ENCODE data around the gene ANKRD29. TPM values are rescaled to one million over a fixed set of nuclear protein-coding genes. Genes with fewer than 3 reads are reported as not detected.

ANKRD29 gene
- total and polyA plus RNA-seq, 3 donors from 2014 or later: 9.1 to 23.5 (median 17.5) TPM

DNA sequence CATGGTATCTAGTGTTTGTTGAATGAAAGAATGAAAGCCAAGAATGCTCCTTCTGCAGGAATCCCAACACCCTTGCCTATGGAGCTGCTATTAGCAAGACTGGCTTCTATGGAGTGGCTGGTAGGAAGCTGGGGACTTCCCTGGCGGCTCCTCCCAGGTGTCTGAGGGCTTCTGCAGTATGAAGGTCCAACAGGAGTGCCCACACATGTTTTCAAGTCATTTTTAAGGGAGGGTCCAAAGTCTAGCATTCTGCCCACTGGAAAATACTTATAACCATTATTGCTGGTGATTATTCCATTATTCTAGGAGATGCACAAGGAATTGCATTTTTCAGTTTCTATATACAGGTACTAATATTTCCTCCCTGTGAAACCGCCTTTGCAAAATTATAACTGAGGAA lies 54.5 kb downstream of the ANKRD29 start:
- 93 to 98% methylated on average over 2 of the region's 2 CpGs for WGBS, 2 donors
- intact Hi-C loops (cut with DNase I; ENCODE audit: low total_unique reads): no loop called here
- Histone ChIP-seq H3K27ac (no peak overlapping the region), H3K4me1 (peaks cover 16% of the 10 kb centered on the region), H3K4me3 (no peak overlapping the region), H3K9me3 (no peaks in the 10 kb centered on the region), H3K27me3 (no peaks in the 10 kb centered on the region), H3K36me3 (ENCODE audit: low read depth, missing control alignments) (no peaks in the 10 kb centered on the region)
- TF ChIP-seq POLR2A (IDR thresholded peaks at IDR 0.05): no peak
- TF ChIP-seq, protein P1, sequence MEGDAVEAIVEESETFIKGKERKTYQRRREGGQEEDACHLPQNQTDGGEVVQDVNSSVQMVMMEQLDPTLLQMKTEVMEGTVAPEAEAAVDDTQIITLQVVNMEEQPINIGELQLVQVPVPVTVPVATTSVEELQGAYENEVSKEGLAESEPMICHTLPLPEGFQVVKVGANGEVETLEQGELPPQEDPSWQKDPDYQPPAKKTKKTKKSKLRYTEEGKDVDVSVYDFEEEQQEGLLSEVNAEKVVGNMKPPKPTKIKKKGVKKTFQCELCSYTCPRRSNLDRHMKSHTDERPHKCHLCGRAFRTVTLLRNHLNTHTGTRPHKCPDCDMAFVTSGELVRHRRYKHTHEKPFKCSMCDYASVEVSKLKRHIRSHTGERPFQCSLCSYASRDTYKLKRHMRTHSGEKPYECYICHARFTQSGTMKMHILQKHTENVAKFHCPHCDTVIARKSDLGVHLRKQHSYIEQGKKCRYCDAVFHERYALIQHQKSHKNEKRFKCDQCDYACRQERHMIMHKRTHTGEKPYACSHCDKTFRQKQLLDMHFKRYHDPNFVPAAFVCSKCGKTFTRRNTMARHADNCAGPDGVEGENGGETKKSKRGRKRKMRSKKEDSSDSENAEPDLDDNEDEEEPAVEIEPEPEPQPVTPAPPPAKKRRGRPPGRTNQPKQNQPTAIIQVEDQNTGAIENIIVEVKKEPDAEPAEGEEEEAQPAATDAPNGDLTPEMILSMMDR (IDR thresholded peaks at IDR 0.05): no peak
- no peak for DNase-seq

DNA sequence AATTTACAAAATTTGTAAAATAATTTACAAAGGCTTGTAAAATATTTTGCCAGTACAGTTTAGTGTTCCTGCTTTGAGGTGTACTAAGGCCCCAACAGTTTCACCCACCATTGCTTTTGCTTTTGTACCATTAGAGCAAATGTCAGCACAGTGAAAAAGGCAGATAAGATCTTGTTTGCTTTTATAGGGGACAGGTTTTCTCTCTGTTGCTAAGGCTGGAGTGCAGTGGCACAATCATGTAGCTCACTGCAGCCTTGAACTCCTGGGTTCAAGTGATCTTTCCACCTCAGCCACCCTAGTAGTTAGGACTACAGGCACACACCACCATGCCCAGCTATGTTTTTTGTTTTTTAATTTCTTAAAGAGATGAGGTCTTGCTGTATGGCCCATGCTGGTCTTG lies 56.8 kb downstream of the ANKRD29 start:
- no peak for TF ChIP-seq POLR2A (IDR thresholded peaks at IDR 0.05)
- TF ChIP-seq, protein P1 (IDR thresholded peaks at IDR 0.05): no peak
- no peaks in the 10 kb centered on the region for H3K27me3 ChIP-seq
- no peak overlapping the region for H3K4me3 ChIP-seq
- intact Hi-C loops (cut with DNase I; ENCODE audit: low total_unique reads): no loop called here
- H3K4me1 ChIP-seq: no peaks in the 10 kb centered on the region
- no peaks in the 10 kb centered on the region for H3K9me3 ChIP-seq
- H3K27ac ChIP-seq: no peak overlapping the region
- no peaks in the 10 kb centered on the region for H3K36me3 ChIP-seq (ENCODE audit: low read depth, missing control alignments)
- no peak for DNase-seq

DNA sequence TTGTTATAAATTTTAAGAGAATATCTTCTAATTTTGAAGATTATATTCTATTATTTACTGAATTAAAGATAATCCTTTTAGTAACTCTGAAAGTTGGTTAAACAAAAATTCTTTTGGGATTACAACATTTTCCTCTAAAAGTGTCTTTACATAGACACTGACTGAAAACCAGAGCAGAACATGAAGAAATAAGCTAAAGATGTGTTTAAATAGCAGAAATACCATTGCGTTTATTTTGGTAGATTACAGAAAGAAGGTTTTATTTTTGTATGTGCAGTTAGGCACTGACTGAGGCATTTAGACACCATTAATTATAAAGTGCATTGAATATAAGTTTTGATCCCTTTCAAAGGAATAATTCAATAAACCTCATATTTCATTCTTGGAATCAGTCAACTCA lies 62.9 kb downstream of the ANKRD29 start:
- intact Hi-C loops (cut with DNase I; ENCODE audit: low total_unique reads): no loop called here

DNA sequence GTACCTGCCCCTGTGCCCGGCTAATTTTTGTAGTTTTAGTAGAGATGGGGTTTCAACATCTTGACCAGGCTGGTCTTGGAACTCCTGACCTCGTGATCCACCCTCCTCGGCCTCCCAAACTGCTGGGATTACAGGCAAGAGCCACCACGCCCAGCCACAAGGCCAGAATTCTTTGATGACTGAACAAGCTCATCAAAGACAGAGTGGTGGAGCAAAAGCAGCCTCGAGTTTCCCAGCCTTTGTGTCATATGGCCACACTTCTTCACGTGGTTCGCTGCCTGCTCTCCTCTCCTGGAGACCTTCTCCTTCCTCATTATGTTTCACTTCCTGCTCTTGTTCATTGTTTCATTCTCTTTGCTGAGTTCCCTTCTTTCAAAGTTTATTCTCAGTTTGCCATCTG lies 66.5 kb downstream of the ANKRD29 start:
- no peak overlapping the region for H3K4me3 ChIP-seq
- H3K27me3 ChIP-seq: no peaks in the 10 kb centered on the region
- 68 to 85% methylated on average over 7 of the region's 7 CpGs for WGBS, 2 donors
- no peaks in the 10 kb centered on the region for H3K36me3 ChIP-seq (ENCODE audit: low read depth, missing control alignments)
- no peak overlapping the region for H3K27ac ChIP-seq
- intact Hi-C loops (cut with DNase I; ENCODE audit: low total_unique reads): no loop called here
- no peaks in the 10 kb centered on the region for H3K4me1 ChIP-seq
- H3K9me3 ChIP-seq: no peaks in the 10 kb centered on the region
- no peak for TF ChIP-seq POLR2A (IDR thresholded peaks at IDR 0.05)
- TF ChIP-seq, protein P1 (IDR thresholded peaks at IDR 0.05): no peak
- DNase-seq: no peak

More for the DNA sequence above, 62.9 kb downstream of the ANKRD29 start:
- H3K27ac ChIP-seq: no peak overlapping the region
- no peaks in the 10 kb centered on the region for H3K4me1 ChIP-seq
- no peak for DNase-seq
- H3K36me3 ChIP-seq (ENCODE audit: low read depth, missing control alignments): no peaks in the 10 kb centered on the region
- H3K9me3 ChIP-seq: no peaks in the 10 kb centered on the region
- 71 to 72% methylated on average over 1 of the region's 1 CpG for WGBS, 2 donors
- TF ChIP-seq POLR2A (IDR thresholded peaks at IDR 0.05): no peak
- TF ChIP-seq, protein P1 (IDR thresholded peaks at IDR 0.05): no peak
- H3K27me3 ChIP-seq: no peaks in the 10 kb centered on the region
- no peak overlapping the region for H3K4me3 ChIP-seq

DNA sequence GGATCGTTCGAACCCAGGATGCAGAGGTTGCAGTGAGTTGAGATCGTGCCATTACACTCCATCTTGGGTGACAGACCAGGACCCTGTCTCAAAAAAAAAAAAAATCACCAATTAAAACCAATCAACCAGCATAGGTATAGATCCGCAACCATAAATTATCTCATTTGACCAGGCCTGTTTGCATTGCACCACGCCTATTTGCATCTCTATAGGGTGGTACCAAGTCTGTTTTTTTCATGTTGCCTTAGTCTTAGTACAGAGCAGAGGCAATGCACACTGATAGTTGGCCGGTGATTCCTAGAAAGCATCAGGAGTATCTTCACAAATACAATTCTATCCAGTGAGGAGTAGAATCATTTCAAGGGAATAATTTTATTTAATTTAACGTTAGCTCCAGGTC lies 67.1 kb downstream of the ANKRD29 start:
- WGBS, 2 donors: 92 to 98% methylated on average over 7 of the region's 7 CpGs
- H3K4me1 ChIP-seq: no peaks in the 10 kb centered on the region
- intact Hi-C loops (cut with DNase I; ENCODE audit: low total_unique reads): no loop called here
- H3K4me3 ChIP-seq: no peak overlapping the region
- no peak overlapping the region for H3K27ac ChIP-seq
- H3K9me3 ChIP-seq: no peaks in the 10 kb centered on the region
- no peaks in the 10 kb centered on the region for H3K36me3 ChIP-seq (ENCODE audit: low read depth, missing control alignments)
- no peak for TF ChIP-seq POLR2A (IDR thresholded peaks at IDR 0.05)
- TF ChIP-seq, protein P1 (IDR thresholded peaks at IDR 0.05): no peak
- no peak for DNase-seq
- no peaks in the 10 kb centered on the region for H3K27me3 ChIP-seq

Measured in testis (tissue), 3 donors.